ENCODE measurements around the gene ZNF133. TPM values are rescaled to one million over a fixed set of nuclear protein-coding genes. Genes with fewer than 3 reads are reported as not detected.
A peak's percentile ranks its signal among the peaks of the same experiment; 100 is the strongest.
"Not testable (repeated sequence)": the region's sequence is repeated elsewhere in the genome, so short reads cannot be mapped to it uniquely, and the experiment has no call there.

ZNF133 gene
- total RNA-seq, 1 donor from 2014 or later, result 11.1 TPM

DNA sequence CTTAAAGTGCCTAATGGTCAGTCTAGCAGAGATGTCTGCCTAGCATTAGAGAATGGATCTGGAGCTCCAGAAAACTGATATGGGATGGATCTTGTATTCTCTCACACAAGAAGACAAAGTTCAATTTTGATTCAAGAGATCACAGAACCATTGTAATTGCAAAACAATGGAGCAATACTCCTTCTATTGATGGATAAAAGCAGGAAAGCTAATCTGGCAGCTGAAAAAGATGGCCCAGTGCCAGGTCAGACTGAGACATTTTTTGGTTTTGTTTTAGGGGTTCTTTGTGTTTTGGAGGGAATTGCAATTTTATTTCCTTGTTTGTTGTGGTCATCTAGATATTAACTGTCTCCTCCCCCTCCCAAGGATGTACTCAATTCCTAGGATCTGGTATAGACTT is 14.6 kb upstream of the ZNF133 start:
- Histone ChIP-seq H3K36me3 (no peaks in the 10 kb centered on the region), H3K4me1 (no peaks in the 10 kb centered on the region), H3K27ac (no peak overlapping the region), H3K9me3 (no peaks in the 10 kb centered on the region), H3K27me3 (no peaks in the 10 kb centered on the region), H3K4me3 (no peak overlapping the region)
- DNase-seq, result no peak
- intact Hi-C loops (cut with DNase I), result no loop called here
- TF ChIP-seq, protein P1, sequence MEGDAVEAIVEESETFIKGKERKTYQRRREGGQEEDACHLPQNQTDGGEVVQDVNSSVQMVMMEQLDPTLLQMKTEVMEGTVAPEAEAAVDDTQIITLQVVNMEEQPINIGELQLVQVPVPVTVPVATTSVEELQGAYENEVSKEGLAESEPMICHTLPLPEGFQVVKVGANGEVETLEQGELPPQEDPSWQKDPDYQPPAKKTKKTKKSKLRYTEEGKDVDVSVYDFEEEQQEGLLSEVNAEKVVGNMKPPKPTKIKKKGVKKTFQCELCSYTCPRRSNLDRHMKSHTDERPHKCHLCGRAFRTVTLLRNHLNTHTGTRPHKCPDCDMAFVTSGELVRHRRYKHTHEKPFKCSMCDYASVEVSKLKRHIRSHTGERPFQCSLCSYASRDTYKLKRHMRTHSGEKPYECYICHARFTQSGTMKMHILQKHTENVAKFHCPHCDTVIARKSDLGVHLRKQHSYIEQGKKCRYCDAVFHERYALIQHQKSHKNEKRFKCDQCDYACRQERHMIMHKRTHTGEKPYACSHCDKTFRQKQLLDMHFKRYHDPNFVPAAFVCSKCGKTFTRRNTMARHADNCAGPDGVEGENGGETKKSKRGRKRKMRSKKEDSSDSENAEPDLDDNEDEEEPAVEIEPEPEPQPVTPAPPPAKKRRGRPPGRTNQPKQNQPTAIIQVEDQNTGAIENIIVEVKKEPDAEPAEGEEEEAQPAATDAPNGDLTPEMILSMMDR (IDR thresholded peaks at IDR 0.05), result no peak
- no peak for ATAC-seq

DNA sequence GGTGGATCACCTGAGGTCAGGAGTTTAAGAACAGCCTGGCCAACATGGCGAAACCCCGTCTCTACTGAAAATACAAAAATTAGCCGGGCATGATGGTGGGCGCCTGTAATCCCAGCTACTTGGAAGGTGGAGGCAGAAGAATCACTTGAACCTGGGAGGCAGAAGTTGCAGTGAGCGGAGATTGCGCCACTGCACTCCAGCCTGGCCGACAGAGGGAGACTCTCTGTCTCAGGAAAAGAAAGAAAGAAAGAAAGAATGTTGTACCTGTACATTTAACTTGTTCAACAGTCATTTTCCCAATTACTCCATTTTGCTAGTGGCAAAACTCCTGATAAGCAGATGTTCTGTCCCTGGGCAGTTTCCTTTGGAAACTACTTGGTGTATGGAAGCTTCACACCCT is 12.4 kb upstream of the ZNF133 start:
- H3K9me3 ChIP-seq; DNase-seq; H3K36me3 ChIP-seq; intact Hi-C loops (cut with DNase I); H3K4me1 ChIP-seq; ATAC-seq; H3K27ac ChIP-seq; H3K4me3 ChIP-seq: not testable (repeated sequence)
- H3K27me3 ChIP-seq, result peaks cover 17% of the 10 kb centered on the region

DNA sequence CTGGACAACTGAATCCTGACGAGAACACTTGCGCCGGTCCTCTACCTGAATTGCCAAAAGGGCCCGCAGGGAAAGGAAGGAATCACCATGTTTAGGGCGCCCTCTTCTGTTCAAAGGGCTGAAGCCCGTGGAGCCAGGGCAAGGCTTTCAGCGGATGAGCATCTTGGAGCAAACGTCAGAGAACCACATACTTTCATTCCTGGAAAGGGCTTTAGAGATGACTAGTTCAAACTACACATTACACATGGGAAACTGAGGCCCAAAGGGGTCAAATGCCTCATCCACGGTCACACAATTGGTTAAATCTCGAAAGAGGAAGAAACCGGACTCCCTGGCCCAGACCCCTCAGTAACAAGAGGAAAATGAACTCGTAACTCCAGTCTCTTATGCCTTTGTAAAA is 11.5 kb upstream of the ZNF133 start:
- ATAC-seq, result peak; percentile 97
- peak; percentile 74 for DNase-seq
- H3K4me1 ChIP-seq, result no peaks in the 10 kb centered on the region
- no peak overlapping the region for H3K27ac ChIP-seq
- no peaks in the 10 kb centered on the region for H3K36me3 ChIP-seq
- H3K4me3 ChIP-seq, result no peak overlapping the region
- H3K9me3 ChIP-seq, result no peaks in the 10 kb centered on the region
- H3K27me3 ChIP-seq, result peaks cover 17% of the 10 kb centered on the region
- intact Hi-C loops (cut with DNase I), result no loop called here
- TF ChIP-seq, protein P1 (IDR thresholded peaks at IDR 0.05), result peak; percentile 76

DNA sequence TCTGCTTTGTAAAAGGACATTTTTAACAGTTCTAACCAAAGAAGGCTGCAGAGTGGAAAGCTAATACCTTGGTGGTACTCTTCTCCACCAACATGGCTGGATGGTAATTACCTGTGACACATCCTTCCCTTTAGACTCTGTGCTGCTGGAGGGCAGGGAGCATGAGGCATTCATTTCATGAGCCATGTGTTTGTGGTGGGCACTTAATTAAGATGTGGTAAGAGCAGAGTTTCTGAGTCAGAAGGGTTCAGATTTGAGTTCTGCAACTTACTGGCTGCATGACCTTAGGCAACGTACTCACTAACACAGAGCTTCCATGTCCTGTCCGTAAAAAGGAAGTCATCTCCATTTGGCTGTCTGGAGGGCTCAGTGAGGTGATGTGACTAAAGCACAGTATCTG is 9.1 kb upstream of the ZNF133 start:
- Histone ChIP-seq H3K9me3 (no peaks in the 10 kb centered on the region), H3K27ac (no peak overlapping the region), H3K36me3 (no peaks in the 10 kb centered on the region), H3K4me1 (no peaks in the 10 kb centered on the region), H3K27me3 (peaks cover 21% of the 10 kb centered on the region), H3K4me3 (no peak overlapping the region)
- TF ChIP-seq, protein P1 (IDR thresholded peaks at IDR 0.05), result no peak
- no peak for ATAC-seq
- intact Hi-C loops (cut with DNase I), result no loop called here
- DNase-seq, result no peak

DNA sequence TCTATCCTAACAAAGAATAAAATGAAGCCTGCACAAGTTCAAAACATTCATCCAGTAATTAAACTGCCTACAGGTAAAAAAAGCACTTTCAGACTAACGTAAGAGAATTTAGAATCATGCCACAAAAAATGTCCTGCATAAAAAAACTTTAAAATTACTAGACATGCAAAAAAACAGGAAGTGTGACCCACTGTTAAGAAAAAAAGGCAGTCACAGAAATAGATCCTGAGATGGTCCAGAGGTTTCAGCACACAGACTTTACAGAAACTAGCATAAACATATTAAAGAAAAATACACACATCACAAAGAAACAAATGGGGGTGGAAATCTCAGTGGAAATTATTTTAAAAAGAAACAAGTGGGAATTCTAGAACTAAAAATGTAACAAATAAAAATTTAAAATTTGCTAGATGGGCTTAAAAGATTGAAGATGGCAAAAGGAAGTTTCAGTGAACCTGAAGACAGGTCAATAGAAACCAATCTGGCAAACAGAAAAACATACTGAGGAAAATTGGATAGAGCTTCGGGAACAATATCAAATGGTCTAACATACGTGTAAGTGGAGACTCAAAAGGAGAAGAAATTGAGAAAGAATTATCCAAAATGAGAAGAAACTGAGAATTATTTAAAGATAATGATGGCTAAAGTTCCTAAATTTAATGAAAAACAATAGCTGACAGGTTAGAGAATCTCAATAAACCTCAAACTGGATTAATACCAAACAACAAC is 3.4 kb upstream of the ZNF133 start:
- intact Hi-C loops (cut with DNase I), result no loop called here
- no peak for DNase-seq
- H3K27ac ChIP-seq, result no peak overlapping the region
- H3K36me3 ChIP-seq, result no peaks in the 10 kb centered on the region
- no peaks in the 10 kb centered on the region for H3K9me3 ChIP-seq
- TF ChIP-seq, protein P1 (IDR thresholded peaks at IDR 0.05), result no peak
- peaks cover 15% of the 10 kb centered on the region for H3K27me3 ChIP-seq
- H3K4me3 ChIP-seq, result no peak overlapping the region
- H3K4me1 ChIP-seq, result peaks cover 10% of the 10 kb centered on the region
- ATAC-seq, result no peak

DNA sequence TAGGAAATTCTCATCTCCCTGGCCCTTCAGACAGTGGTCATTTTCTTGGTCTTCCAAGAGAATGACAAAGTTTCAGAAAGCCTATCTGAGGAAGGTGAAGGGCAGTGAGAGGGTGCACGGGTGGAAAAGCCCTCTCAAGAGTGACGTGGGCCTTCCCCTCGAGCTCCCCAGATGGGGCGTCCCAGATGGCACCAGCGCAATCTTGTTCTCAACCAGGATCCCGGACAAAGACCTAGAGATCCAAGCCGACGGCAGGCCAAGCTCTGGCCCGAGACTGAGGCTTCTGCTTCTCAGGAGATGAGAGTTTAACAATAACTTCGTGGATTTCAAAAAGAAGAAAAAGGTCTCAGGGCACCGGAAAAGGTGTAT is 797 bp upstream of the ZNF133 start:
- peak; percentile 71 for DNase-seq
- intact Hi-C loops (cut with DNase I), result no loop called here

More for the DNA sequence above, 797 bp upstream of the ZNF133 start:
- Histone ChIP-seq H3K4me1 (peaks cover 10% of the 10 kb centered on the region), H3K9me3 (no peaks in the 10 kb centered on the region), H3K27ac (peak overlapping the region; percentile 99), H3K4me3 (peak overlapping the region; percentile 83), H3K27me3 (peaks cover 6% of the 10 kb centered on the region), H3K36me3 (peaks cover 7% of the 10 kb centered on the region)
- TF ChIP-seq, protein P1 (IDR thresholded peaks at IDR 0.05), result no peak
- ATAC-seq, result peak; percentile 29
